OCI-LY7 (cell line): ENCODE data around the gene MARCHF9.

ENCODE experiments used
- CTCF ChIP-seq: fragments of 200-600 bp; sonication (generic); conservative IDR thresholded peaks from 2 replicates; pipeline ENCODE4 v1.5.1; 2014; ENCODE audit warnings: mild to moderate bottlenecking, antibody characterized with exemption, low read length, moderate library complexity, mixed read lengths
- EZH2phosphoT487 ChIP-seq: fragments of 200-600 bp; sonication (generic); IDR thresholded peaks from 2 replicates; pipeline ENCODE4 v1.6.1; 2018; ENCODE audit warnings: low read depth, borderline replicate concordance, mild to moderate bottlenecking, mixed run types, antibody characterized with exemption, low read length, moderate library complexity, mixed read lengths

GRCh38 chr12:57756406-57757341, 1.8 kb downstream of the MARCHF9 start:
- TF ChIP-seq CTCF (peak; percentile 90), EZH2phosphoT487 (no peak)
